ENCODE data around the gene POU2F3.

DNA sequence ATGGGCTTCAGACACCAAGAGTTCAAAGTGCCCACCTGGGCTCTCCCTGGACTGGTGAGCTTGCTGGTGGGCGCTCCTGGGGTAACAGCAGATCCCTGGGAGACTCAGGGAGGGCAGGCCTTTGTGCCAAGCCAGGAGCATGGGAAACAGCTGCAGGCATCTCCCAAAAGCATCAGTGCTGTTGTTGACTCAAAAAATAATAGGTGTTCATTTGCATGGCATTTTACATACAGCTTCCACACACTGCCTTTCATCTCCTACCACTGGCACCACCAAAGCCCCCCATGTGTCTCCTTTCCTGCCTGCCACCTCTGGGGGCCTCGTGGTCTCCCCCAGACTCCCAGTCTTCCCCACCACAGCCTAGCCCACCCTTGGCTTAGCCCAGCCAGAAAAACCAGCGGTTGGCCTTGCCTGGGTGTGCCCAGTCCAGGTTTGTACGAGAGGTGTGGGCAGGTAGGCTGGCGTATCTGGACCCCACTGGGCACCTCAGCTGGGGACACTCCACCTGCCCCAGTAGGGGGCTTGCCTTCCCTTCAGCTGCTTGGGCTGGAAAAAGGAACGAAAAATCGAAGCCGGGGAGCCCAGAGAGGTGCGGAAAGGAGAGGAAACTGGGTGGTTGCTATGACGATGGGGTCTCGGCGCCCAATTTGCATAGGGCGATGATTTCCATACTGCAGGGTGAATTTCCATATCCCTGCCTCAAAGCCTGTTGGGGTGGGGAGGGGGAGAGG lies 15.0 kb downstream of the POU2F3 start:
- TF ChIP-seq, protein P1, sequence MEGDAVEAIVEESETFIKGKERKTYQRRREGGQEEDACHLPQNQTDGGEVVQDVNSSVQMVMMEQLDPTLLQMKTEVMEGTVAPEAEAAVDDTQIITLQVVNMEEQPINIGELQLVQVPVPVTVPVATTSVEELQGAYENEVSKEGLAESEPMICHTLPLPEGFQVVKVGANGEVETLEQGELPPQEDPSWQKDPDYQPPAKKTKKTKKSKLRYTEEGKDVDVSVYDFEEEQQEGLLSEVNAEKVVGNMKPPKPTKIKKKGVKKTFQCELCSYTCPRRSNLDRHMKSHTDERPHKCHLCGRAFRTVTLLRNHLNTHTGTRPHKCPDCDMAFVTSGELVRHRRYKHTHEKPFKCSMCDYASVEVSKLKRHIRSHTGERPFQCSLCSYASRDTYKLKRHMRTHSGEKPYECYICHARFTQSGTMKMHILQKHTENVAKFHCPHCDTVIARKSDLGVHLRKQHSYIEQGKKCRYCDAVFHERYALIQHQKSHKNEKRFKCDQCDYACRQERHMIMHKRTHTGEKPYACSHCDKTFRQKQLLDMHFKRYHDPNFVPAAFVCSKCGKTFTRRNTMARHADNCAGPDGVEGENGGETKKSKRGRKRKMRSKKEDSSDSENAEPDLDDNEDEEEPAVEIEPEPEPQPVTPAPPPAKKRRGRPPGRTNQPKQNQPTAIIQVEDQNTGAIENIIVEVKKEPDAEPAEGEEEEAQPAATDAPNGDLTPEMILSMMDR (IDR thresholded peaks at IDR 0.05; ENCODE audit: low read depth, low read length) = no peak
- no peak for TF ChIP-seq EZH2phosphoT487 (IDR thresholded peaks at IDR 0.05; ENCODE audit: low read depth)
